WI38 (cell line): ENCODE results near the gene PLIN4.
A peak's percentile ranks its signal among the peaks of the same experiment; 100 is the strongest.

ENCODE experiments used
- H3K4me3 ChIP-seq: 2 replicates; pipeline ENCODE4 v1.5.1; 2011; ENCODE audit warnings: low read depth, mild to moderate bottlenecking, control low read depth, low read length
- TF ChIP-seq, protein P1 (sequence below): IDR thresholded peaks from 2 replicates; pipeline ENCODE4 v1.5.1; 2012; ENCODE audit warnings: low read depth, mild to moderate bottlenecking, control low read depth, low read length

The PLIN4 gene

GRCh38 chr19:4552525-4552819 is 34.2 kb upstream of the PLIN4 start:
- TF ChIP-seq, protein P1, sequence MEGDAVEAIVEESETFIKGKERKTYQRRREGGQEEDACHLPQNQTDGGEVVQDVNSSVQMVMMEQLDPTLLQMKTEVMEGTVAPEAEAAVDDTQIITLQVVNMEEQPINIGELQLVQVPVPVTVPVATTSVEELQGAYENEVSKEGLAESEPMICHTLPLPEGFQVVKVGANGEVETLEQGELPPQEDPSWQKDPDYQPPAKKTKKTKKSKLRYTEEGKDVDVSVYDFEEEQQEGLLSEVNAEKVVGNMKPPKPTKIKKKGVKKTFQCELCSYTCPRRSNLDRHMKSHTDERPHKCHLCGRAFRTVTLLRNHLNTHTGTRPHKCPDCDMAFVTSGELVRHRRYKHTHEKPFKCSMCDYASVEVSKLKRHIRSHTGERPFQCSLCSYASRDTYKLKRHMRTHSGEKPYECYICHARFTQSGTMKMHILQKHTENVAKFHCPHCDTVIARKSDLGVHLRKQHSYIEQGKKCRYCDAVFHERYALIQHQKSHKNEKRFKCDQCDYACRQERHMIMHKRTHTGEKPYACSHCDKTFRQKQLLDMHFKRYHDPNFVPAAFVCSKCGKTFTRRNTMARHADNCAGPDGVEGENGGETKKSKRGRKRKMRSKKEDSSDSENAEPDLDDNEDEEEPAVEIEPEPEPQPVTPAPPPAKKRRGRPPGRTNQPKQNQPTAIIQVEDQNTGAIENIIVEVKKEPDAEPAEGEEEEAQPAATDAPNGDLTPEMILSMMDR, result no peak
- H3K4me3 ChIP-seq, result no peak overlapping the region

DNA sequence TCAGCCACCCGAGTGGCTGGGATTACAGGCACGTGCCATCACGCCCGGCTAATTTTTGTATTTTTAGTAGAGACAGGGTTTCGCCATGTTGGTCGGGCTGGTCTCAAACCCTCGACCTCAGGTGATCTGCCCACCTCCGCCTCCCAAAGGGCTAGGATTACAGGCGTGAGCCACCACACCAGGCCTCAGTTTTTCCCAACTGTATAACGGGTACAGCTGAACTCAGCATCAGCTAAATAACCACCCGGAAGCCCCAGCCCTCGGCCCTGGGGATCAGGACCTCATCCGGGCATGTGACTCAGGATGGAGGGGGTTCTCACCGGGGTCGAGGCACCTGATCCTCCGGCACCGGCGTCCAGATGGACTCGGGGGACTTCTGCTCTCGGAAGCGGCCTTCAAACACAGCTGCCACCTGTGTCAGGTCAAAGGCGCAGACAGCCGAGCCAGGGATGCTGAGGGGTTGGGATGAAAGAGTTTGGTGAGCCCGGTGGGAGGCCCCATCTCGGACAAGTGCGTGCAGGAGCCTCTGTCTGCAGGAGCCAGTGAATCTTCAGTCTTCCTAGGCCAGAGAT is 32.3 kb upstream of the PLIN4 start:
- TF ChIP-seq, protein P1, result no peak
- no peak overlapping the region for H3K4me3 ChIP-seq

- TF ChIP-seq, protein P1, result no peak
- H3K4me3 ChIP-seq, result no peak overlapping the region
These were observed 31.7 kb upstream of the PLIN4 start for GRCh38 chr19:4550018-4550417.

GRCh38 chr19:4548238-4548584 is 29.9 kb upstream of the PLIN4 start:
- no peak overlapping the region for H3K4me3 ChIP-seq
- TF ChIP-seq, protein P1, result no peak

GRCh38 chr19:4547303-4548237 is 29.3 kb upstream of the PLIN4 start:
- TF ChIP-seq, protein P1, result peak; percentile 19; the same call in 1 of the 2 replicates
- no peak overlapping the region for H3K4me3 ChIP-seq

DNA sequence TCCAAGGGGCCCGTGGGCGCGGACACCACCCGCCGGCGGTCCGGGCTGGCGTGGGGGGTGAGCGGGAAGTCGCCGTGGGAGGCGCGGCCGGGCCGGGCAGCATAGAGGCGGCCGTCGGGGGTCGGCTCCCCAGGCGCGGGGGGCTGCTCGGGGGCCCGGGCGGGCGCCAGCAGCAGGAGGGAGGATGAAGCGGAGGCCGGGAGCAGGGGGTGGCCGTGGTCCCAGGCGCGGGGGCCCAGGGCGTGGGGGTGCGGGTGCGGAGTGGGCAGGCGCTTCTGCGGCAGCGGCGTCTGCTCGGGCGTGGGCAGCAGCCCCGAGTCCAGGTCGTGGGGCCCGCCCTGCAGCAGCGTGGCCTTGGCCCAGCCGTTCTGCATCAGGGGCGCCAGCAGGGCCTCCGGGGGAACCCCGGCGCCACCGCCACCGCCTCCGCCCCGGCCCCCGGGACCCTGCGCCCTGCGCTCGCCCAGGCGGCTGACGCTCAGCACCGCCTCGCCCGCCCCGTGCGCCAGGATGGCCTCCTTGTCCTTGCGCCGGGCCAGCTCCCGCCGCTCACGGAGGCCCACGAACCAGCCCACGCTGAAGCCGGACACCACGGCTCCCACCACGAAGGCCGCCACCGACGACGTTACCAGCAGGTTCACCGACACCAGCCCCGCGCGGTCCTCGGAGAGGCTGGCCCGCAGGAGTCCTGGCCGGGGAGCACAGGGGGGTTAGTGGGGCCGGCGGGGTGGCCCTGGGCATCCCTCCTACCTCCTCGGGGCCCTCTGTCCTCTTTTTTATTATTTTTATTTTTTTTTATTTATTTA is 25.8 kb upstream of the PLIN4 start:
- TF ChIP-seq, protein P1, result no peak
- H3K4me3 ChIP-seq, result no peak overlapping the region
